Esophagus (tissue), 2 donors: ENCODE data around the gene UNC79. TPM values are rescaled to one million over a fixed set of nuclear protein-coding genes. Genes with fewer than 3 reads are reported as not detected.
"Not testable (repeated sequence)": the region's sequence is repeated elsewhere in the genome, so short reads cannot be mapped to it uniquely, and the experiment has no call there.

Experiments used
- H3K27ac ChIP-seq, 2 donors: one replicate each; pipeline ENCODE4 v1.5.1; 2013; ENCODE audit warnings: low read depth in 2 of 2, mild to moderate bottlenecking in 2 of 2, inconsistent platforms in 1 of 2, low read length in 1 of 2, moderate library complexity in 1 of 2
- H3K27me3 ChIP-seq, 2 donors: one replicate each; pipeline ENCODE4 v1.6.1; 2013; ENCODE audit warnings: low read length in 2 of 2, control low read depth in 1 of 2, mild to moderate bottlenecking in 1 of 2; ENCODE audit not compliant: insufficient read depth in 2 of 2, control insufficient read depth in 1 of 2
- H3K36me3 ChIP-seq, 2 donors: one replicate each; pipeline ENCODE4 v1.6.1; 2013; ENCODE audit warnings: low read length in 1 of 2; ENCODE audit not compliant: control insufficient read depth in 2 of 2, insufficient read depth in 2 of 2
- H3K4me1 ChIP-seq, 2 donors: one replicate each; pipeline ENCODE4 v1.6.1; 2013; ENCODE audit warnings: low read length in 1 of 2; ENCODE audit not compliant: control insufficient read depth in 2 of 2, insufficient read depth in 2 of 2
- H3K4me3 ChIP-seq, 2 donors: one replicate each; pipeline ENCODE4 v1.5.1; 2013; ENCODE audit warnings: low read length in 2 of 2, mild to moderate bottlenecking in 2 of 2, low read depth in 1 of 2, moderate library complexity in 1 of 2
- H3K9me3 ChIP-seq, 2 donors: one replicate each; pipeline ENCODE4 v1.6.1; 2013; ENCODE audit warnings: mild to moderate bottlenecking in 2 of 2, low read depth in 1 of 2, low read length in 1 of 2, moderate library complexity in 1 of 2; ENCODE audit not compliant: control insufficient read depth in 2 of 2, insufficient read depth in 1 of 2
- WGBS, 2 donors: extraction: QIAGEN DNeasy Blood & Tissue Kit; methylation state at CpG; one replicate each; pipeline ENCODE4 v1.1.7; 2013; 5-methylcytosine and 5-hydroxymethylcytosine counted together
- polyA plus RNA-seq, 2 donors: library from polyadenylated mRNA; stranded (reverse); fragments of 200-250 nt; gene quantifications; one replicate each; pipeline ENCODE4 v1.2.3, GENCODE V29; 2013
- donor health status: healthy with polysubstance abuse.
- donor health status: Bipolar disorder and iron deficiency.

The UNC79 gene
- polyA plus RNA-seq, 2 donors, result 0.01 to 0.02 TPM

GRCh38 chr14:93426750-93427149 is 4.0 kb upstream of the UNC79 start:
- peaks cover 0 to 2% of the 10 kb centered on the region in 2 donors for H3K4me1 ChIP-seq
- no peaks in the 10 kb centered on the region for H3K36me3 ChIP-seq
- no peak overlapping the region for H3K4me3 ChIP-seq
- peaks cover 0 to 2% of the 10 kb centered on the region in 2 donors for H3K9me3 ChIP-seq
- no peak overlapping the region for H3K27ac ChIP-seq
- H3K27me3 ChIP-seq, result peaks cover 0 to 10% of the 10 kb centered on the region in 2 donors

GRCh38 chr14:93431036-93431670 is 414 bp downstream of the UNC79 start:
- WGBS, 2 donors, result 6 to 8% methylated on average over 25 to 27 of the region's 27 CpGs
- Histone ChIP-seq H3K36me3 (no peaks in the 10 kb centered on the region), H3K4me3 (no peak overlapping the region), H3K27me3 (peaks cover 0 to 10% of the 10 kb centered on the region in 2 donors), H3K27ac (no peak overlapping the region), H3K4me1 (peaks cover 0 to 2% of the 10 kb centered on the region in 2 donors), H3K9me3 (peaks cover 0 to 2% of the 10 kb centered on the region in 2 donors)

- 61 to 75% methylated on average over 1 of the region's 1 CpG for WGBS, 2 donors
- Histone ChIP-seq H3K27me3 (peaks cover 0 to 2% of the 10 kb centered on the region in 2 donors), H3K4me3 (no peak overlapping the region), H3K9me3 (no peaks in the 10 kb centered on the region), H3K4me1 (no peaks in the 10 kb centered on the region), H3K27ac (no peak overlapping the region), H3K36me3 (no peaks in the 10 kb centered on the region)
Measured at GRCh38 chr14:93454224-93454623, 23.5 kb downstream of the UNC79 start.

GRCh38 chr14:93456356-93456755 is 25.6 kb downstream of the UNC79 start:
- H3K36me3 ChIP-seq, result no peaks in the 10 kb centered on the region
- no peaks in the 10 kb centered on the region for H3K4me1 ChIP-seq
- H3K27ac ChIP-seq, result no peak overlapping the region
- H3K4me3 ChIP-seq, result no peak overlapping the region
- H3K9me3 ChIP-seq, result no peaks in the 10 kb centered on the region
- H3K27me3 ChIP-seq, result peaks cover 0 to 2% of the 10 kb centered on the region in 2 donors

GRCh38 chr14:93458234-93458633 is 27.5 kb downstream of the UNC79 start:
- Histone ChIP-seq H3K9me3 (no peaks in the 10 kb centered on the region), H3K4me1 (no peaks in the 10 kb centered on the region), H3K27me3 (peaks cover 0 to 2% of the 10 kb centered on the region in 2 donors), H3K4me3 (no peak overlapping the region), H3K27ac (no peak overlapping the region), H3K36me3 (no peaks in the 10 kb centered on the region)
- 88 to 92% methylated on average over 1 of the region's 1 CpG for WGBS, 2 donors

- H3K27ac ChIP-seq, result no peak overlapping the region
- H3K9me3 ChIP-seq, result no peaks in the 10 kb centered on the region
- 61 to 69% methylated on average over 3 of the region's 3 CpGs for WGBS, 2 donors
- no peaks in the 10 kb centered on the region for H3K27me3 ChIP-seq
- no peak overlapping the region for H3K4me3 ChIP-seq
- H3K36me3 ChIP-seq, result no peaks in the 10 kb centered on the region
- H3K4me1 ChIP-seq, result no peaks in the 10 kb centered on the region
Measured at GRCh38 chr14:93462479-93462878, 31.7 kb downstream of the UNC79 start.

- Histone ChIP-seq H3K27ac (no peak overlapping the region), H3K9me3 (no peaks in the 10 kb centered on the region), H3K27me3 (no peaks in the 10 kb centered on the region), H3K4me3 (no peak overlapping the region), H3K4me1 (no peaks in the 10 kb centered on the region), H3K36me3 (no peaks in the 10 kb centered on the region)
- WGBS, 2 donors, result 43 to 55% methylated on average over 5 of the region's 5 CpGs
Measured at GRCh38 chr14:93464271-93464670, 33.5 kb downstream of the UNC79 start.

GRCh38 chr14:93475471-93475870 is 44.7 kb downstream of the UNC79 start:
- 80 to 81% methylated on average over 6 of the region's 6 CpGs for WGBS, 2 donors
- Histone ChIP-seq H3K27ac (no peak overlapping the region), H3K4me1 (no peaks in the 10 kb centered on the region), H3K9me3 (no peaks in the 10 kb centered on the region), H3K36me3 (no peaks in the 10 kb centered on the region), H3K4me3 (no peak overlapping the region), H3K27me3 (no peaks in the 10 kb centered on the region)

- Histone ChIP-seq H3K27me3 (no peaks in the 10 kb centered on the region), H3K9me3 (no peaks in the 10 kb centered on the region), H3K4me3 (no peak overlapping the region), H3K4me1 (no peaks in the 10 kb centered on the region), H3K27ac (no peak overlapping the region), H3K36me3 (no peaks in the 10 kb centered on the region)
- WGBS, 2 donors, result 81% methylated on average over 3 of the region's 3 CpGs
Measured at GRCh38 chr14:93476305-93476704, 45.6 kb downstream of the UNC79 start.

- H3K36me3 ChIP-seq, H3K27me3 ChIP-seq, H3K27ac ChIP-seq, H3K9me3 ChIP-seq, H3K4me3 ChIP-seq, H3K4me1 ChIP-seq: not testable (repeated sequence)
- WGBS, 2 donors, result 48 to 70% methylated on average over 2 of the region's 2 CpGs
Measured at GRCh38 chr14:93479074-93479473, 48.3 kb downstream of the UNC79 start.
